Astrocyte (in vitro differentiated cells and primary cell): Measurements from ENCODE around the gene CCDC32. TPM values are rescaled to one million over a fixed set of nuclear protein-coding genes. Genes with fewer than 3 reads are reported as not detected.

Source experiments
- DNase-seq: peaks from one replicate; pipeline ENCODE4 v3.0.0-alpha.2; 2010; ENCODE audit warnings: low read depth
- FAIRE-seq: peaks from 2 replicates; lab custom pipeline; 2011; peaks lifted over from hg19 to GRCh38; lab: Jason Lieb, UNC
- H2AFZ ChIP-seq: 2 replicates; pipeline ENCODE4 v1.6.0; 2012; ENCODE audit warnings: low read depth, low read length, inconsistent platforms
- H3K27ac ChIP-seq: 2 replicates; pipeline ENCODE4 v1.5.1; 2011; ENCODE audit warnings: low read depth, low read length, inconsistent platforms
- H3K27me3 ChIP-seq: 2 replicates; pipeline ENCODE4 v1.6.0; 2011; ENCODE audit warnings: low read length, inconsistent platforms; ENCODE audit not compliant: insufficient read depth
- H3K36me3 ChIP-seq: 2 replicates; pipeline ENCODE4 v1.5.1; 2011; ENCODE audit warnings: low read length, inconsistent platforms; ENCODE audit not compliant: insufficient read depth
- H3K4me1 ChIP-seq: 2 replicates; pipeline ENCODE4 v1.5.1; 2011; ENCODE audit warnings: low read length, inconsistent platforms; ENCODE audit not compliant: insufficient read depth
- H3K4me2 ChIP-seq: 2 replicates; pipeline ENCODE4 v1.6.0; 2012; ENCODE audit warnings: low read length, inconsistent platforms
- H3K4me3 ChIP-seq: 2 replicates; pipeline ENCODE4 v1.5.1; 2011; ENCODE audit warnings: low read depth, mild to moderate bottlenecking, low read length, inconsistent platforms; ENCODE audit not compliant: insufficient read depth
- H3K79me2 ChIP-seq: 2 replicates; pipeline ENCODE4 v1.6.0; 2012; ENCODE audit warnings: mild to moderate bottlenecking, low read length, inconsistent platforms; ENCODE audit not compliant: insufficient read depth
- H3K9ac ChIP-seq: 2 replicates; pipeline ENCODE4 v1.6.0; 2012; ENCODE audit warnings: mild to moderate bottlenecking, low read length, inconsistent platforms
- H3K9me3 ChIP-seq: 2 replicates; pipeline ENCODE4 v1.5.1; 2012; ENCODE audit warnings: low read depth, mild to moderate bottlenecking, low read length, inconsistent platforms; ENCODE audit not compliant: insufficient read depth
- H4K20me1 ChIP-seq: 2 replicates; pipeline ENCODE4 v1.6.0; 2012; ENCODE audit warnings: low read length, inconsistent platforms; ENCODE audit not compliant: insufficient read depth
- H3K27ac Mint-ChIP-seq: one replicate; pipeline ENCODE4 v1.8.0; 2021; ENCODE audit warnings: mild to moderate bottlenecking, mixed read lengths; ENCODE audit not compliant: unreplicated experiment
- H3K27me3 Mint-ChIP-seq: one replicate; pipeline ENCODE4 v1.8.0; 2021; ENCODE audit warnings: low read depth, mixed read lengths; ENCODE audit not compliant: unreplicated experiment
- H3K36me3 Mint-ChIP-seq: one replicate; pipeline ENCODE4 v1.8.0; 2021; ENCODE audit warnings: low read depth, mixed read lengths; ENCODE audit not compliant: unreplicated experiment
- H3K4me1 Mint-ChIP-seq: one replicate; pipeline ENCODE4 v1.8.0; 2021; ENCODE audit warnings: low read depth, mixed read lengths; ENCODE audit not compliant: unreplicated experiment
- H3K4me3 Mint-ChIP-seq: one replicate; pipeline ENCODE4 v1.8.0; 2021; ENCODE audit warnings: mild to moderate bottlenecking, moderate library complexity, mixed read lengths; ENCODE audit not compliant: unreplicated experiment
- H3K9me3 Mint-ChIP-seq: one replicate; pipeline ENCODE4 v1.8.0; 2021; ENCODE audit warnings: mild to moderate bottlenecking, mixed read lengths; ENCODE audit not compliant: unreplicated experiment
- CTCF ChIP-seq: IDR thresholded peaks from 2 replicates; pipeline ENCODE4 v1.5.1; 2011; ENCODE audit warnings: low read depth, mild to moderate bottlenecking, inconsistent platforms, low read length, moderate library complexity; ENCODE audit not compliant: insufficient read depth
- EZH2 ChIP-seq: IDR thresholded peaks from 2 replicates; pipeline ENCODE4 v1.6.1; 2012; ENCODE audit warnings: mild to moderate bottlenecking, low read length, inconsistent platforms; ENCODE audit not compliant: insufficient read depth
- total RNA-seq: library from RNA; stranded (reverse); gene quantifications from 2 replicates; pipeline ENCODE4 v1.2.1, GENCODE V29; 2021

CCDC32 gene
- total RNA-seq, 1 donor from 2014 or later = 31.4 TPM

GRCh38 chr15:40525855-40526254, 39.0 kb downstream of the CCDC32 start:
- Histone ChIP-seq H3K4me2 (no peak overlapping the region), H3K36me3 (no peaks in the 10 kb centered on the region), H3K79me2 (no peaks in the 10 kb centered on the region), H3K27me3 (no peaks in the 10 kb centered on the region), H3K4me3 (no peak overlapping the region), H3K4me1 (no peaks in the 10 kb centered on the region), H3K27ac (no peak overlapping the region), H3K9me3 (no peaks in the 10 kb centered on the region), H2AFZ (no peak overlapping the region), H3K9ac (no peak overlapping the region), H4K20me1 (no peaks in the 10 kb centered on the region)
- Mint-ChIP-seq H3K9me3 (no peaks in the 10 kb centered on the region), H3K4me1 (no peaks in the 10 kb centered on the region), H3K27ac (no peak overlapping the region), H3K4me3 (no peak overlapping the region), H3K27me3 (no peaks in the 10 kb centered on the region), H3K36me3 (no peaks in the 10 kb centered on the region)
- TF ChIP-seq CTCF = no peak
- FAIRE-seq (no peak), DNase-seq (no peak)

- TF ChIP-seq EZH2 (no peak), CTCF (no peak)
- Histone ChIP-seq H3K79me2 (no peaks in the 10 kb centered on the region), H3K27me3 (no peaks in the 10 kb centered on the region), H3K27ac (no peak overlapping the region), H2AFZ (no peak overlapping the region), H3K4me2 (no peak overlapping the region), H3K4me1 (no peaks in the 10 kb centered on the region), H3K9ac (no peak overlapping the region), H3K36me3 (no peaks in the 10 kb centered on the region), H3K9me3 (no peaks in the 10 kb centered on the region), H4K20me1 (no peaks in the 10 kb centered on the region), H3K4me3 (no peak overlapping the region)
- no peak overlapping the region for H3K27ac Mint-ChIP-seq
- H3K4me3 Mint-ChIP-seq = no peak overlapping the region
- no peaks in the 10 kb centered on the region for H3K27me3 Mint-ChIP-seq
- DNase-seq (no peak), FAIRE-seq (no peak)
- H3K36me3 Mint-ChIP-seq = no peaks in the 10 kb centered on the region
- no peaks in the 10 kb centered on the region for H3K4me1 Mint-ChIP-seq
- no peaks in the 10 kb centered on the region for H3K9me3 Mint-ChIP-seq
Observed at GRCh38 chr15:40523611-40524010, 41.2 kb downstream of the CCDC32 start.

- Histone ChIP-seq H3K4me3 (no peak overlapping the region), H4K20me1 (no peaks in the 10 kb centered on the region), H3K4me2 (no peak overlapping the region), H3K9me3 (no peaks in the 10 kb centered on the region), H3K36me3 (no peaks in the 10 kb centered on the region), H3K4me1 (peaks cover 4% of the 10 kb centered on the region), H2AFZ (no peak overlapping the region), H3K27ac (no peak overlapping the region), H3K27me3 (peaks cover 14% of the 10 kb centered on the region), H3K79me2 (no peaks in the 10 kb centered on the region), H3K9ac (no peak overlapping the region)
- no peak overlapping the region for H3K4me3 Mint-ChIP-seq
- H3K9me3 Mint-ChIP-seq = no peaks in the 10 kb centered on the region
- TF ChIP-seq EZH2 = no peak
- no peak for TF ChIP-seq CTCF
- peaks cover 20% of the 10 kb centered on the region for H3K27me3 Mint-ChIP-seq
- FAIRE-seq (no peak), DNase-seq (no peak)
- peaks cover 6% of the 10 kb centered on the region for H3K4me1 Mint-ChIP-seq
- no peaks in the 10 kb centered on the region for H3K36me3 Mint-ChIP-seq
- H3K27ac Mint-ChIP-seq = no peak overlapping the region
Observed at GRCh38 chr15:40516322-40516721, 48.5 kb downstream of the CCDC32 start.
